ENCODE data around the gene KCNH3.
A peak's percentile ranks its signal among the peaks of the same experiment; 100 is the strongest.

Gene KCNH3

DNA sequence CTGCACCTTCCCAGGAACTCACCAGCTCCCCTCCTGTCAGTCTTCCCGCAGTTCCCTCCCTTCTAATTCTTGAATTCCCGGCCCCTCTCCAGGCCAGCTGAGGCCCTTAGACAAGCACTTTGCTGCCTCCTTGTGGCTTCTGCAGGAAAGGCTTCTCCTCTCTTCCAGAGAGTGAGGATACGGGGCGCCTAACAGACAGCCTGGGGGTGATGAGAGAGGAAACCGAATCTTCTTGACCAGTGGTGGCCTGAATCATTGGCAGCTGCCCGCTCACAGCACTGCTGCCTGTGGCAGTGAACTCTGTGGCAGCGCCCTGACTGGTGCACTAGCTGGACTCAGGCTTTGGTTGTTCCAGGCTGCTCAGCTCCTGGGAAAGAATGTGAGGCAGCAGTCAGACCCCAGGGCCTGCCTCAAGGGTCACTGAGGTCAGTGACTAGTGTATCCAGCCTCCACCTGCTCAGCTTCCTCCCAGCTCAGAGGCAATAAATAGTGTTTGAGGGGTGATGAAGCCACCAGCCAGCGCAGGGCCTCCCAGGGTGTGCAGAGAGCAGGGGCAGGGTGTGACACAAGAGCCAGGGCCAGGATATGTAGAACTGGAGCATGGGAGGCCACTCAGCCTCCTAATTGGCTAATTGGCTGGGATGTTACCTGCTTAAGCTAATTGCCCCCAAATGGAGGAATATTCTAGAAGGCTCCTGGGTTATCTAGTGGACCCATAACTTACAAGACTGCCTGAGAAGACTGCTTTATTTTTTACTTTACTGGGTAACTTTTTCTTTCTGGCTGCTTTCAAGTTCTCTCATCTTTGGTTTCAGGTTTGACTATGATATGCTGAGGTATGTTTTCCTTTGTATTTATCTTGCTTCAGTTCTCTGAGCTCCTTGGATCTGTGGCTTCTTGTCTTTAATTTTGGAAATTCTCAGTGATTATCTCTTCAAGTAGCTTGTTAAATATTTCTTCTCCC, 42.0 kb downstream of the KCNH3 start:
- Mint-ChIP-seq H3K9me3 (no peaks in the 10 kb centered on the region), H3K27me3 (no peaks in the 10 kb centered on the region), H3K4me1 (peaks cover 34% of the 10 kb centered on the region), H3K27ac (peak overlapping the region; percentile 88), H3K4me3 (no peak overlapping the region), H3K36me3 (peaks cover 55% of the 10 kb centered on the region)
- peak; percentile 51 for ATAC-seq

- Mint-ChIP-seq H3K27ac (peak overlapping the region; percentile 88), H3K4me1 (peaks cover 34% of the 10 kb centered on the region), H3K9me3 (no peaks in the 10 kb centered on the region), H3K27me3 (no peaks in the 10 kb centered on the region), H3K4me3 (peak overlapping the region; percentile 70), H3K36me3 (peaks cover 54% of the 10 kb centered on the region)
- ATAC-seq, result peak; percentile 89
These were observed 43.4 kb downstream of the KCNH3 start for GRCh38 chr12:49582201-49582600.

GRCh38 chr12:49582850-49583249, 44.0 kb downstream of the KCNH3 start:
- H3K9me3 Mint-ChIP-seq, result no peaks in the 10 kb centered on the region
- peak overlapping the region; percentile 88 for H3K27ac Mint-ChIP-seq
- no peaks in the 10 kb centered on the region for H3K27me3 Mint-ChIP-seq
- H3K4me1 Mint-ChIP-seq, result peaks cover 34% of the 10 kb centered on the region
- ATAC-seq, result no peak
- peaks cover 48% of the 10 kb centered on the region for H3K36me3 Mint-ChIP-seq
- H3K4me3 Mint-ChIP-seq, result no peak overlapping the region

DNA sequence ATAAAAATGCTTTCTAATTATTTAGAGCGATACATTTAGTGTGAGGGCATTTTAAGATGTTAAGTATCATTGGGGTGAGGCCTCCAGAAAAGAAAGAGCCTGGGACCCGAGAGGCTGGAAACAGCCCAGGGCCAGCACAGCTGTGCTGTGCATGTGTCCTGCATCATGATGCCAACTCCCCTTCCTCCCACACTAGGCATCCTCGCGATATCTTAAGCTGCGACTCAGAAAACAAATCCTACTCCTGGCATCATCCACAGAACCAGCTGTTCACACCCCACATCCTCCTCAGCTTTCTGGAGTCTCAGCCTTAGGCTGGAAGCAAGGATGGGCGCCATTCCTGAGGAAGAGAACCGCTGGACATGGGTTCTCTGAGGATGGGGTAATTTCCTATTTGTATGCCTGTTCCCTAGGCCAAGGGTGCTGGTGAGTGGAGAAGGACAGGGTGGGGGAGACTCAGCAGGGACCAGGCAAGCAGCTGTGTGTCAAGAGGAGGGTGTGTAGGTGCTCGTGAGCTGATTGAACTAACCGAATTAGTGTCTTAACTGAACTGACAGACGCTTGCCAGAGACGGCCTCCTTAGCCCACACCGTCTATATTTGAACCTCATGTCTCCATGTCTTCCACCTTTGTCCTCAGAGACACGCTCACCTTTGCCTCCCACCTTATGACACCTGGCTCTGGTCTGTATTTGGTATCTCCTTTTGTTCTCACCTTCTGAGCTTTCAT, 44.7 kb downstream of the KCNH3 start:
- no peak for ATAC-seq
- H3K27ac Mint-ChIP-seq, result no peak overlapping the region
- H3K36me3 Mint-ChIP-seq, result peaks cover 45% of the 10 kb centered on the region
- H3K4me1 Mint-ChIP-seq, result peaks cover 34% of the 10 kb centered on the region
- no peaks in the 10 kb centered on the region for H3K27me3 Mint-ChIP-seq
- H3K4me3 Mint-ChIP-seq, result no peak overlapping the region
- H3K9me3 Mint-ChIP-seq, result no peaks in the 10 kb centered on the region

DNA sequence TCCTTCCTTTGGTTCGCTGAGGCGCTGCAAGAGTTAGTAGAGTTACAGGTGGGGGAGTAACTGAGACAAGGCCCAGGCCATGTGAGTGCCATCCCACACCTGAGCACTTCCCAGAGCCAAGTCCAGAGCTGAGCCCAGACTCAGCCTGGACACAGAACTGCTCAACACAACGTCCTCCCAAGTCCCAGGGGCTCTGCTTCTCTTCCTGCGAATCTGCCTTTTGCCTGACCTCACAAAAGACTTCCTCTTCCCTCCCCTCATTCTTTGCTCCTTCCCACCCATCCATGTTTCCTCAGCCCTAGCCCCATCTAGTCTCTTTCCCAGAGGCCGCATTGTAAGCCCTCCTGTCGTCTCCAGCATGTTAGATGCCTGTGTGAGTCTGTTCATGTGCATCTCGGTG, 45.8 kb downstream of the KCNH3 start:
- ATAC-seq, result no peak
- Mint-ChIP-seq H3K27me3 (no peaks in the 10 kb centered on the region), H3K36me3 (peaks cover 48% of the 10 kb centered on the region), H3K9me3 (no peaks in the 10 kb centered on the region), H3K4me3 (no peak overlapping the region), H3K4me1 (peaks cover 30% of the 10 kb centered on the region), H3K27ac (peak overlapping the region; percentile 42)

GRCh38 chr12:49585477-49586459, 46.9 kb downstream of the KCNH3 start:
- Mint-ChIP-seq H3K27me3 (no peaks in the 10 kb centered on the region), H3K27ac (no peak overlapping the region)

GRCh38 chr12:49587174-49587908, 48.5 kb downstream of the KCNH3 start:
- Mint-ChIP-seq H3K36me3 (peaks cover 57% of the 10 kb centered on the region), H3K4me1 (peaks cover 6% of the 10 kb centered on the region), H3K9me3 (peaks cover 6% of the 10 kb centered on the region), H3K27me3 (no peaks in the 10 kb centered on the region), H3K4me3 (no peak overlapping the region), H3K27ac (no peak overlapping the region)
- no peak for ATAC-seq

More at GRCh38 chr12:49585477-49586459, 46.9 kb downstream of the KCNH3 start:
- Mint-ChIP-seq H3K9me3 (peaks cover 2% of the 10 kb centered on the region), H3K4me3 (no peak overlapping the region), H3K4me1 (peaks cover 20% of the 10 kb centered on the region), H3K36me3 (peaks cover 56% of the 10 kb centered on the region)
- ATAC-seq, result no peak

DNA sequence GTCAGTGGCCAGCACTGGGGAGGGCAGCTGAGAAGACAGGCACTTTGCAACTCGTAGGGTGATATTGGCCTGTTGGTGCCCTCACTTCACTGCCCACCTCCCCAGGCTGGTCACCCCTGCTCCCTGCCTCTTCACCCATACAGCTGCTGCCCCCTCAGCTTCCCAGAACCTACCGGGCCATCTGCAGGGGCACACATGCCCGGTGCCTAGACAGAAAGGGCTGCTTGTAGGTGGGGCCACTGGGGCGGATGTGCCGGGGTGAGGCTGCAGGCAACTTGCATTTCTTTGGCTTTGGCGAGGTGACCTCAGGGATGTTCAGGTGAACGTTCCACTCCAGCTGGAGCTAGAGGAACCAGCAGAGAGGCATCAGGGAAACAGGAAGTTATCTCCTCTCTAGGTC, 49.5 kb downstream of the KCNH3 start:
- H3K27ac Mint-ChIP-seq, result no peak overlapping the region
- ATAC-seq, result no peak
- H3K9me3 Mint-ChIP-seq, result peaks cover 6% of the 10 kb centered on the region
- no peaks in the 10 kb centered on the region for H3K4me1 Mint-ChIP-seq
- no peaks in the 10 kb centered on the region for H3K27me3 Mint-ChIP-seq
- H3K36me3 Mint-ChIP-seq, result peaks cover 60% of the 10 kb centered on the region
- no peak overlapping the region for H3K4me3 Mint-ChIP-seq

DNA sequence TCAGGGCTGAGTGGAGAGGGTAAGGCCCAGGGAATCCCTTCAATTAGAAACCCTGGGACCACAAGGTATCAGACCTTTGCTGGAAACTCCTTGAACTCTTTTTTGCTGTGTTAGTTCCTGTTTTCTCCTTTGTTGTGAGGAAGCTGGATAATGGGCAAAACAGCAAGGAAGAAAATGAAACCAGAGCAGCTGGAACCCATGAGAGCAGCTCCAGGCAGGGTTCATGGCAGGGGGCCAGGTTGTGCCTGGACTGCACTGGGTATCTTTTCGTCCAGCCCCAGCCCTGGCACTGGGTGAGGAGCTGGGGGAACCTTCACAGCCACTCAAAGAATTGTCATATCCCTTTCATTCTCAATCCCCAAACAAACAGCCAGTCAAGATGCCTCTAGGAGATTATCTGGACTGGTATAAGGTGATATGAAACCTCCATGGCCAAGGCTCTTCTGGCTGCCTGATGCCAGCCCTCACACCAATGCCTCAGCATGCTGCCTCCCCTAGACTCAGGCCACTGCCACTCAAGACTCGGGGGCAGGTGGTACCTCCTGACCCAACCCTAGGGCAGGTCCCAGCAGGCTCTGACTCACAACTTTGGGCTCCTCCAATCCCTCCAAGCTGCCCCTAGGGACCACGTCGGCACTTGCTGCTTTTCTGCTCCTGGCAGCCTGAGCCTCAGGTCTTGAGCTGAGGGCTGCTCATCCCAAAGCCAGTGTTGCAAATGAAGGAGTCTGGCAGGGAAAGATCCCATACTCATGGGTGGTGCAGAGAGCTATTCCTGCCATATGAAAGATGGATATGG, 50.1 kb downstream of the KCNH3 start:
- H3K36me3 Mint-ChIP-seq, result peaks cover 54% of the 10 kb centered on the region
- no peak overlapping the region for H3K27ac Mint-ChIP-seq
- H3K4me3 Mint-ChIP-seq, result no peak overlapping the region
- peaks cover 6% of the 10 kb centered on the region for H3K9me3 Mint-ChIP-seq
- no peaks in the 10 kb centered on the region for H3K4me1 Mint-ChIP-seq
- no peaks in the 10 kb centered on the region for H3K27me3 Mint-ChIP-seq
- ATAC-seq, result no peak

- no peak for ATAC-seq
- H3K9me3 Mint-ChIP-seq, result no peaks in the 10 kb centered on the region
- H3K4me3 Mint-ChIP-seq, result no peak overlapping the region
- H3K36me3 Mint-ChIP-seq, result peaks cover 8% of the 10 kb centered on the region
- H3K4me1 Mint-ChIP-seq, result no peaks in the 10 kb centered on the region
- H3K27ac Mint-ChIP-seq, result no peak overlapping the region
- no peaks in the 10 kb centered on the region for H3K27me3 Mint-ChIP-seq
These were observed 59.7 kb downstream of the KCNH3 start for GRCh38 chr12:49598527-49598926.

DNA sequence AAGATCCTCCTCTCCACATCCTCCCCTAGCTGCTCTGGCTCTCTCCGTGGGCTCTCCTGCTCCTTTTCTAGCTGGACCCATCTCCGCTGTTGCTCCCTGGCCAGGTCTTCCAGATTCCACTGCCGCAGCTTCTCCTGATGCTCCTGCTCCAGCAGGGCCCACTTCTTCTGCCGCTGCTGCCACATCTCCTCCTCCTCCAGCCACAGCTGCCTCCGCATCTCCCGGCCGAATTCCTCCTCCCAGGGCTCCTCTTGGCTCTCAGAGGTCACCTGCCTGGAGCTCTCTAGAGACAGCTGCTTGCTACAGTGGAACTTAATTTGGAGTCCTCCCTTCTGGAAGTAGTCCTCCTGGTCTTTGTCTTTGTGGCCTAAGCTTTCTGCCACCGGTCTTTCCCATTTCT, 61.1 kb downstream of the KCNH3 start:
- H3K36me3 Mint-ChIP-seq, result peaks cover 8% of the 10 kb centered on the region
- ATAC-seq, result no peak
- no peak overlapping the region for H3K4me3 Mint-ChIP-seq
- no peaks in the 10 kb centered on the region for H3K4me1 Mint-ChIP-seq
- H3K9me3 Mint-ChIP-seq, result no peaks in the 10 kb centered on the region
- no peak overlapping the region for H3K27ac Mint-ChIP-seq
- H3K27me3 Mint-ChIP-seq, result no peaks in the 10 kb centered on the region

DNA sequence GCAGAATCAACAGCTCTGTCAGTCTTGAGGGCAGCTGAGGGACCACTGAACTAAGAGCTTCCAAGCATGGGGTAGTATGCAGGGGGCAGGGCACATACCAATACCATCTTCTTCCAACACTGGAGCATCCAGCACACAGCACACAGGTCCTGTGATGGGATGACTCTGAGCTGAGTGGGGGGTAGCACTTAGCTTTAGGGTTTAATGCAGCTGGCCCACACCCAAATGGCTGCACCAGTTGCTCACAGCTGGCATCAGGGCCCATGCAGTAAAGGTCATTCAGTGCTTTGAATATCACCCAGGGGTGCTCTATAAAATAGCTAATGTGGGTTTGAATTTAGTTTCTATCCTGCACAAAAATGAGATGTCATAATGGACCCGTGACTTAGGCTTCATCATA, 64.9 kb downstream of the KCNH3 start:
- peaks cover 12% of the 10 kb centered on the region for H3K27me3 Mint-ChIP-seq
- no peaks in the 10 kb centered on the region for H3K4me1 Mint-ChIP-seq

GRCh38 chr12:49604856-49605255, 66.0 kb downstream of the KCNH3 start:
- H3K4me3 Mint-ChIP-seq, result no peak overlapping the region

More for the DNA sequence above, 64.9 kb downstream of the KCNH3 start:
- H3K4me3 Mint-ChIP-seq, result no peak overlapping the region
- no peaks in the 10 kb centered on the region for H3K9me3 Mint-ChIP-seq
- H3K27ac Mint-ChIP-seq, result no peak overlapping the region
- ATAC-seq, result no peak
- peaks cover 8% of the 10 kb centered on the region for H3K36me3 Mint-ChIP-seq

More at GRCh38 chr12:49604856-49605255, 66.0 kb downstream of the KCNH3 start:
- Mint-ChIP-seq H3K27ac (no peak overlapping the region), H3K36me3 (peaks cover 8% of the 10 kb centered on the region), H3K4me1 (no peaks in the 10 kb centered on the region), H3K9me3 (no peaks in the 10 kb centered on the region), H3K27me3 (peaks cover 12% of the 10 kb centered on the region)
- ATAC-seq, result no peak

Measured in stimulated activated memory B cell treated with anti-CD40 and anti-IgM and Interleukin-4, amounts not matched to agents 10 μg/mL and 1 μg/mL and 100 μg/mL, for 72 hours (primary cell).